Measurements from ENCODE around the gene CEBPB.
A peak's percentile ranks its signal among the peaks of the same experiment; 100 is the strongest.

CEBPB gene

GRCh38 chr20:50186151-50186885, 4.3 kb upstream of the CEBPB start:
- DNase-seq: peak; percentile 75
- Histone ChIP-seq H3K27ac (ENCODE audit: low read length) (no peak overlapping the region), H3K79me2 (ENCODE audit: low read length) (no peaks in the 10 kb centered on the region), H3K4me3 (ENCODE audit: low read length) (no peak overlapping the region), H3K9ac (ENCODE audit: low read length) (no peak overlapping the region), H3K4me2 (ENCODE audit: low read depth, low read length) (no peak overlapping the region), H3K4me1 (ENCODE audit: low read length) (no peaks in the 10 kb centered on the region), H3K27me3 (replicated peaks; ENCODE audit: insufficient read depth, low read length) (peaks cover 24% of the 10 kb centered on the region), H3K9me2 (replicated peaks; ENCODE audit: insufficient read depth, low read length) (no peaks in the 10 kb centered on the region), H3K9me3 (replicated peaks; ENCODE audit: insufficient read depth, low read length) (no peaks in the 10 kb centered on the region), H2AFZ (ENCODE audit: low read length) (no peak overlapping the region), H3F3A (ENCODE audit: insufficient read depth, low read length) (no peaks in the 10 kb centered on the region), H3K36me3 (replicated peaks; ENCODE audit: insufficient read depth, low read length) (no peaks in the 10 kb centered on the region), H4K20me1 (ENCODE audit: insufficient read depth, low read length) (no peaks in the 10 kb centered on the region)
- no peak for TF ChIP-seq EZH2phosphoT487 (IDR thresholded peaks at IDR 0.05; ENCODE audit: low read length)
- TF ChIP-seq, protein P1, sequence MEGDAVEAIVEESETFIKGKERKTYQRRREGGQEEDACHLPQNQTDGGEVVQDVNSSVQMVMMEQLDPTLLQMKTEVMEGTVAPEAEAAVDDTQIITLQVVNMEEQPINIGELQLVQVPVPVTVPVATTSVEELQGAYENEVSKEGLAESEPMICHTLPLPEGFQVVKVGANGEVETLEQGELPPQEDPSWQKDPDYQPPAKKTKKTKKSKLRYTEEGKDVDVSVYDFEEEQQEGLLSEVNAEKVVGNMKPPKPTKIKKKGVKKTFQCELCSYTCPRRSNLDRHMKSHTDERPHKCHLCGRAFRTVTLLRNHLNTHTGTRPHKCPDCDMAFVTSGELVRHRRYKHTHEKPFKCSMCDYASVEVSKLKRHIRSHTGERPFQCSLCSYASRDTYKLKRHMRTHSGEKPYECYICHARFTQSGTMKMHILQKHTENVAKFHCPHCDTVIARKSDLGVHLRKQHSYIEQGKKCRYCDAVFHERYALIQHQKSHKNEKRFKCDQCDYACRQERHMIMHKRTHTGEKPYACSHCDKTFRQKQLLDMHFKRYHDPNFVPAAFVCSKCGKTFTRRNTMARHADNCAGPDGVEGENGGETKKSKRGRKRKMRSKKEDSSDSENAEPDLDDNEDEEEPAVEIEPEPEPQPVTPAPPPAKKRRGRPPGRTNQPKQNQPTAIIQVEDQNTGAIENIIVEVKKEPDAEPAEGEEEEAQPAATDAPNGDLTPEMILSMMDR (IDR thresholded peaks at IDR 0.05; ENCODE audit: low read length): peak; percentile 99

DNA sequence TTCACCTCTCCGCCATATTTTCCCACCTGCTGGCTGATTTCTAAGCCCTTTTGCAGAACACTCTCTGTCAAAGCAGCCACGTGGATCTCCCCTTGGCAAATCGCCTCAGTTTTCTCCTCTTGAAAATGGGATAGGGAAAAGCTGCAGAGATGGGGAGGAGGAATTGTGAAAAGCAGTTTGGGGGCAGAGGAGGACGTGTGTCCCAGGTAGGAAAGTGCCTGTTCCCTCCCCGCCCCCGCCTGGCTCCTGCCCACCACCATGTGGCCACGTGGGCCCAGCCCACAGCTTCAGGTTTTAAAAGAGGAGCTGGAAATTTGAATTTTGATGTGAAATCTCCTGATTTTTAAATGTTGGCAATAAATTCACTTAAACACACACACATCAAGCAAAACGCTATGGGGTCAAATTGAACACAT, 3.6 kb upstream of the CEBPB start:
- no peak for DNase-seq
- Histone ChIP-seq H3K4me1 (ENCODE audit: low read length) (no peaks in the 10 kb centered on the region), H3K9me2 (replicated peaks; ENCODE audit: insufficient read depth, low read length) (no peaks in the 10 kb centered on the region), H3K9ac (ENCODE audit: low read length) (no peak overlapping the region), H3K79me2 (ENCODE audit: low read length) (no peaks in the 10 kb centered on the region), H3K4me3 (ENCODE audit: low read length) (no peak overlapping the region), H3K9me3 (replicated peaks; ENCODE audit: insufficient read depth, low read length) (no peaks in the 10 kb centered on the region), H2AFZ (ENCODE audit: low read length) (no peak overlapping the region), H4K20me1 (ENCODE audit: insufficient read depth, low read length) (no peaks in the 10 kb centered on the region), H3K27me3 (replicated peaks; ENCODE audit: insufficient read depth, low read length) (peaks cover 24% of the 10 kb centered on the region), H3F3A (ENCODE audit: insufficient read depth, low read length) (0 out of 2 replicates have a peak, but pooled peaks cover 3% of the 10 kb centered on the region), H3K27ac (ENCODE audit: low read length) (no peak overlapping the region), H3K36me3 (replicated peaks; ENCODE audit: insufficient read depth, low read length) (no peaks in the 10 kb centered on the region), H3K4me2 (ENCODE audit: low read depth, low read length) (no peak overlapping the region)
- no peak for TF ChIP-seq EZH2phosphoT487 (IDR thresholded peaks at IDR 0.05; ENCODE audit: low read length)

- Histone ChIP-seq H3K79me2 (ENCODE audit: low read length) (peaks cover 4% of the 10 kb centered on the region), H3K36me3 (replicated peaks; ENCODE audit: insufficient read depth, low read length) (no peaks in the 10 kb centered on the region), H3K27ac (ENCODE audit: low read length) (no peak overlapping the region), H4K20me1 (ENCODE audit: insufficient read depth, low read length) (no peaks in the 10 kb centered on the region), H3K9ac (ENCODE audit: low read length) (no peak overlapping the region), H3K4me3 (ENCODE audit: low read length) (no peak overlapping the region), H3K4me1 (ENCODE audit: low read length) (no peaks in the 10 kb centered on the region), H2AFZ (ENCODE audit: low read length) (no peak overlapping the region), H3K9me3 (replicated peaks; ENCODE audit: insufficient read depth, low read length) (no peaks in the 10 kb centered on the region), H3K9me2 (replicated peaks; ENCODE audit: insufficient read depth, low read length) (no peaks in the 10 kb centered on the region), H3K4me2 (ENCODE audit: low read depth, low read length) (no peak overlapping the region), H3F3A (ENCODE audit: insufficient read depth, low read length) (0 out of 2 replicates have a peak, but pooled peaks cover 3% of the 10 kb centered on the region), H3K27me3 (replicated peaks; ENCODE audit: insufficient read depth, low read length) (peaks cover 24% of the 10 kb centered on the region)
- DNase-seq: no peak
- TF ChIP-seq, protein P1 (IDR thresholded peaks at IDR 0.05; ENCODE audit: low read length): no peak
- TF ChIP-seq EZH2phosphoT487 (IDR thresholded peaks at IDR 0.05; ENCODE audit: low read length) (no peak), EZH2 (optimal IDR thresholded peaks at IDR 0.05; ENCODE audit: low read depth, low read length) (no peak)
Measured at GRCh38 chr20:50187403-50188051, 3.1 kb upstream of the CEBPB start.

DNA sequence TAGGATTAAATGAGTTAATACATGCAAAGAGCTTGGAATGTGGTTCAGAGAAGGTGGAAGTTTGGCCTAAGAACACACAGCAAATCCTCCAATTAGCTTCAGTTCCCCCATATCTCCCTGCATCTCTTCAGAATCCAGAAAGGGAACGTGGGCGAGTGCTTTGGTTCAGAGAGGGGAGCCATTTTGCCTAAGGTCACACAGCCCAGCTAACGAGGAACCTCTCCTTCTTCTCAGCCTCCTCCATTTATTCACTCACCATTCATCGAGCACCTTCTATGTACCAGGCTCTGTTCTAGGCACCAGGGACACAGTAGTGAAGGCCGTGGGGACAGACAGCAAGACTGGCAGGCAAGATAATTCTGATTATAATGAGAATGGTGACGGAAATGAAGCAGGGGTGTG, 2.3 kb upstream of the CEBPB start:
- Histone ChIP-seq H3K9ac (ENCODE audit: low read length) (no peak overlapping the region), H3K36me3 (replicated peaks; ENCODE audit: insufficient read depth, low read length) (no peaks in the 10 kb centered on the region), H3K27ac (ENCODE audit: low read length) (no peak overlapping the region), H3K79me2 (ENCODE audit: low read length) (peaks cover 11% of the 10 kb centered on the region), H3K4me1 (ENCODE audit: low read length) (peaks cover 5% of the 10 kb centered on the region; the same call in 1 of the 2 replicates), H2AFZ (ENCODE audit: low read length) (no peak overlapping the region), H3F3A (ENCODE audit: insufficient read depth, low read length) (0 out of 2 replicates have a peak, but pooled peaks cover 3% of the 10 kb centered on the region), H3K4me3 (ENCODE audit: low read length) (no peak overlapping the region), H3K9me2 (replicated peaks; ENCODE audit: insufficient read depth, low read length) (no peaks in the 10 kb centered on the region), H3K27me3 (replicated peaks; ENCODE audit: insufficient read depth, low read length) (peaks cover 24% of the 10 kb centered on the region), H3K4me2 (ENCODE audit: low read depth, low read length) (no peak overlapping the region), H4K20me1 (ENCODE audit: insufficient read depth, low read length) (no peaks in the 10 kb centered on the region), H3K9me3 (replicated peaks; ENCODE audit: insufficient read depth, low read length) (no peaks in the 10 kb centered on the region)
- DNase-seq: no peak
- no peak for TF ChIP-seq EZH2 (optimal IDR thresholded peaks at IDR 0.05; ENCODE audit: low read depth, low read length)
- no peak for TF ChIP-seq EZH2phosphoT487 (IDR thresholded peaks at IDR 0.05; ENCODE audit: low read length)
- TF ChIP-seq, protein P1 (IDR thresholded peaks at IDR 0.05; ENCODE audit: low read length): no peak
